A549 (cell line): ENCODE measurements around the gene LRGUK. TPM values are rescaled to one million over a fixed set of nuclear protein-coding genes. Genes with fewer than 3 reads are reported as not detected.
A peak's percentile ranks its signal among the peaks of the same experiment; 100 is the strongest.

Source experiments
- ATAC-seq, 2 experiments: fragments of 200-7000 bp in 1 of 2; fragments of >200 bp in 1 of 2; cut with Nextera tagmentation in 1 of 2; cut with Tn5 transposase in 1 of 2; 3 replicates each; pipeline versions ENCODE4 v1.8.0 to v1.9.1; 2018 to 2020; ENCODE audit warnings: mild to moderate bottlenecking in 1 of 2, moderate library complexity in 1 of 2
- CTCF ChIA-PET: fragments of 300-600 bp; sonication (Branson Sonifier 250); formaldehyde crosslinking; extraction: SDS; loops from one replicate; lab custom pipeline; 2021; ENCODE audit warnings: antibody characterized with exemption, inconsistent platforms; lab: Yijun Ruan, JAX
- POLR2A ChIA-PET: fragments of 350-600 bp; formaldehyde crosslinking; extraction: SDS; loops from one replicate; lab custom pipeline; 2021; ENCODE audit warnings: antibody characterized with exemption, inconsistent platforms; lab: Yijun Ruan, JAX
- DNase-seq, 2 experiments: peaks; one replicate each; pipeline versions ENCODE4 v3.0.0 to v3.0.0-alpha.2; 2011 to 2016; ENCODE audit warnings: low read depth in 1 of 2, low spot score in 1 of 2
- FAIRE-seq: peaks from 2 replicates; lab custom pipeline; 2011; peaks lifted over from hg19 to GRCh38; lab: Jason Lieb, UNC
- H3K27ac ChIP-seq, 2 experiments: fragments of >200 bp; sonication (Bioruptor Twin); formaldehyde crosslinking; 3 replicates each; pipeline ENCODE4 v1.5.1; 2016 to 2017
- H3K4me1 ChIP-seq: fragments of >200 bp; sonication (Bioruptor Twin); formaldehyde crosslinking; 3 replicates; pipeline ENCODE4 v1.6.1; 2016
- H3K4me2 ChIP-seq: fragments of >200 bp; sonication (Bioruptor Twin); formaldehyde crosslinking; 3 replicates; pipeline ENCODE4 v1.6.1; 2016
- H3K4me3 ChIP-seq: fragments of >200 bp; sonication (Bioruptor Twin); formaldehyde crosslinking; 3 replicates; pipeline ENCODE4 v1.5.1; 2016
- H3K9me3 ChIP-seq: fragments of >200 bp; sonication (Bioruptor Twin); formaldehyde crosslinking; 3 replicates; pipeline ENCODE4 v1.6.1; 2016
- EP300 ChIP-seq, 2 experiments: fragments of >200 bp; sonication (Bioruptor Twin); formaldehyde crosslinking; IDR thresholded peaks; 2 replicates in 1 of 2; 3 replicates in 1 of 2; pipeline ENCODE4 v1.6.1; 2016 to 2017
- FOSB ChIP-seq: fragments of 250-450 bp; sonication (Bioruptor Pico); IDR thresholded peaks from 2 replicates; pipeline ENCODE4 v1.5.0; 2020; ENCODE audit warnings: mild to moderate bottlenecking, moderate library complexity
- FOXS1 ChIP-seq: fragments of 250-450 bp; sonication (Bioruptor Pico); IDR thresholded peaks from 2 replicates; pipeline ENCODE4 v1.5.0; 2020; ENCODE audit warnings: mild to moderate bottlenecking, moderate library complexity
- JUNB ChIP-seq: fragments of >200 bp; sonication (Bioruptor Twin); formaldehyde crosslinking; IDR thresholded peaks from 2 replicates; pipeline ENCODE4 v1.6.1; 2016
- PHF8 ChIP-seq: fragments of 200-600 bp; sonication (generic); IDR thresholded peaks from 2 replicates; pipeline ENCODE4 v1.6.1; 2016; ENCODE audit warnings: low read depth, mild to moderate bottlenecking, antibody characterized with exemption, moderate library complexity, borderline replicate concordance
- WGBS: methylation state at CpG from one replicate; pipeline ENCODE4 v1.1.6; 2017; ENCODE audit errors: missing lambda C conversion rate; 5-methylcytosine and 5-hydroxymethylcytosine counted together
- polyA plus RNA-seq, 4 experiments: library from polyadenylated mRNA; depleted of rRNA in 3 of 4; stranded (reverse); fragments of >200 nt; fragmentation: RNase III in 1 of 4; extraction: RNeasy Plus Mini Kit Qiagen cat#74134 plus additional on column Dnase treatment in 1 of 4; gene quantifications; 2 replicates in 3 of 4; 3 replicates in 1 of 4; pipeline ENCODE4 v1.2.3, GENCODE V29; 2011 to 2017
- TF ChIP-seq, protein P1 (sequence below): fragments of 250-450 bp; sonication (Bioruptor Pico); IDR thresholded peaks from 2 replicates; pipeline ENCODE4 v1.5.0; 2021; ENCODE audit warnings: mild to moderate bottlenecking, moderate library complexity, borderline replicate concordance
- TF ChIP-seq, protein P2 (sequence below): fragments of 200-600 bp; sonication (generic); IDR thresholded peaks from 2 replicates; pipeline ENCODE4 v1.6.1; 2016; ENCODE audit warnings: antibody characterized with exemption, mild to moderate bottlenecking, moderate library complexity
- TF ChIP-seq, protein P3 (sequence below): IDR thresholded peaks from 2 replicates; pipeline ENCODE4 v1.6.1; 2012; ENCODE audit warnings: low read depth, borderline replicate concordance

Gene LRGUK
- polyA plus RNA-seq, 2 of the 4 experiments (the other 2 are of a cell fraction) = 0.28 to 0.32 TPM

DNA sequence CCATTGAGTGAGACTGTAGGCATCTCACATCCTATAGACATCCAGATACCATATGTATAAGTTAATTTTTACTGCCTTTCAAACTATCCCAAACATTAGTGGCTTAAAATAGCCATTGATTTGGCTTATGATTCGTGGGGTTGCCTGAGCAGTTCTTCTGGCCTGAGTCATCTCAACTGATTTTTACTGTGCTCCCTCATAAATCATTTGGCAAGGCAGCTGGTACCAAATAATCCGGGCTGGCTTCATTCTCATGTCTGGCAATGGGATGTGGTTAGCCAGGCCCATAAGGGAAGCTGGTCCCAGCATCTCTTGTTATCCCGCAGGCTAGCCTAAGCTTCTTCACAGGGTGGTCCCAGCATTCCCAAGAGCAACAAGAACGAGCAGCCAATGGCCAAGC is 6.7 kb upstream of the LRGUK start:
- ChIA-PET CTCF (interaction anchor here (1.0 to 2.4 kb wide), 2 partner anchors 12 to 20 kb away, joined by 4 to 10 read pairs; no protein-coding TSS in a partner anchor), POLR2A (no interaction called here)
- Histone ChIP-seq H3K9me3 (no peaks in the 10 kb centered on the region), H3K4me2 (no peak overlapping the region), H3K4me3 (no peak overlapping the region)
- ATAC-seq = no peak
- DNase-seq = no peak
- TF ChIP-seq EP300 (IDR thresholded peaks at IDR 0.05) = no peak
- TF ChIP-seq FOSB = no peak
- no peak for TF ChIP-seq FOXS1 (CRISPR knock-in tag)
- no peak for TF ChIP-seq PHF8
- TF ChIP-seq, protein P1, sequence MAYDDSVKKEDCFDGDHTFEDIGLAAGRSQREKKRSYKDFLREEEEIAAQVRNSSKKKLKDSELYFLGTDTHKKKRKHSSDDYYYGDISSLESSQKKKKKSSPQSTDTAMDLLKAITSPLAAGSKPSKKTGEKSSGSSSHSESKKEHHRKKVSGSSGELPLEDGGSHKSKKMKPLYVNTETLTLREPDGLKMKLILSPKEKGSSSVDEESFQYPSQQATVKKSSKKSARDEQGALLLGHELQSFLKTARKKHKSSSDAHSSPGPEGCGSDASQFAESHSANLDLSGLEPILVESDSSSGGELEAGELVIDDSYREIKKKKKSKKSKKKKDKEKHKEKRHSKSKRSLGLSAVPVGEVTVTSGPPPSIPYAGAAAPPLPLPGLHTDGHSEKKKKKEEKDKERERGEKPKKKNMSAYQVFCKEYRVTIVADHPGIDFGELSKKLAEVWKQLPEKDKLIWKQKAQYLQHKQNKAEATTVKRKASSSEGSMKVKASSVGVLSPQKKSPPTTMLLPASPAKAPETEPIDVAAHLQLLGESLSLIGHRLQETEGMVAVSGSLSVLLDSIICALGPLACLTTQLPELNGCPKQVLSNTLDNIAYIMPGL (CRISPR knock-in tag) = no peak
- TF ChIP-seq, all 56 proteins: peak for 0
- no peak for FAIRE-seq
- Histone ChIP-seq H3K27ac (no peak overlapping the region), H3K4me1 (no peaks in the 10 kb centered on the region)
- 28% methylated on average over 4 of the region's 4 CpGs for WGBS

DNA sequence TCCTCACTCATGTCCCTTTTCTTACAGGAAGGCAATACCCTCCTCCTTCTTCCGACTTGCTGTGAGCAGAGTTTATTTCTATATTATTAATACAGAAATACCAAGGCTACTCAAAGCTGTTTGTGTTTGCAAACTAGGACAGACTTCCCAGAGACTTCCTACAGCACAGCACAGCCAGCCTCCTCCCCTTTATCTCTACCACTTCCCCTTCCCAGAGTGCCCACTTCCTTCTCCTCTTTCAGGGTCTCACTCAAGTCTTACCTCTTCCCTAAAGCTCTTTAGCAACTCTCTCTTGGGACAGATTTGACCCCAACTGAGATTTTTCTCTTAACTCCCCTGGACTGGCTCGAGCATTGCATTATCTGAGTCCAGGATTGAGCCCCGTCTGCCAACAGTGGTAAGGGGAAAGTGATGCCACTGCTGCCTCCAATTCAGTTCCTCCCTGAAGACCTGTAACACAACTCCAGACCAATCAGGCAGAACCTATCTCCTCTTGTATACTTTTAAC is 5.5 kb upstream of the LRGUK start:
- Histone ChIP-seq H3K9me3 (no peaks in the 10 kb centered on the region), H3K4me1 (0 out of 3 replicates have a peak, but pooled peaks cover 2% of the 10 kb centered on the region), H3K4me2 (no peak overlapping the region), H3K27ac (no peak overlapping the region), H3K4me3 (no peak overlapping the region)
- DNase-seq = no peak
- POLR2A ChIA-PET = no interaction called here
- CTCF ChIA-PET = interaction anchor here (2.4 kb wide), 1 partner anchor 19 kb away, joined by 10 read pairs; no protein-coding TSS in a partner anchor
- FAIRE-seq = no peak
- no peak; a peak in 1 of 6 replicates for ATAC-seq
- TF ChIP-seq, protein P2, sequence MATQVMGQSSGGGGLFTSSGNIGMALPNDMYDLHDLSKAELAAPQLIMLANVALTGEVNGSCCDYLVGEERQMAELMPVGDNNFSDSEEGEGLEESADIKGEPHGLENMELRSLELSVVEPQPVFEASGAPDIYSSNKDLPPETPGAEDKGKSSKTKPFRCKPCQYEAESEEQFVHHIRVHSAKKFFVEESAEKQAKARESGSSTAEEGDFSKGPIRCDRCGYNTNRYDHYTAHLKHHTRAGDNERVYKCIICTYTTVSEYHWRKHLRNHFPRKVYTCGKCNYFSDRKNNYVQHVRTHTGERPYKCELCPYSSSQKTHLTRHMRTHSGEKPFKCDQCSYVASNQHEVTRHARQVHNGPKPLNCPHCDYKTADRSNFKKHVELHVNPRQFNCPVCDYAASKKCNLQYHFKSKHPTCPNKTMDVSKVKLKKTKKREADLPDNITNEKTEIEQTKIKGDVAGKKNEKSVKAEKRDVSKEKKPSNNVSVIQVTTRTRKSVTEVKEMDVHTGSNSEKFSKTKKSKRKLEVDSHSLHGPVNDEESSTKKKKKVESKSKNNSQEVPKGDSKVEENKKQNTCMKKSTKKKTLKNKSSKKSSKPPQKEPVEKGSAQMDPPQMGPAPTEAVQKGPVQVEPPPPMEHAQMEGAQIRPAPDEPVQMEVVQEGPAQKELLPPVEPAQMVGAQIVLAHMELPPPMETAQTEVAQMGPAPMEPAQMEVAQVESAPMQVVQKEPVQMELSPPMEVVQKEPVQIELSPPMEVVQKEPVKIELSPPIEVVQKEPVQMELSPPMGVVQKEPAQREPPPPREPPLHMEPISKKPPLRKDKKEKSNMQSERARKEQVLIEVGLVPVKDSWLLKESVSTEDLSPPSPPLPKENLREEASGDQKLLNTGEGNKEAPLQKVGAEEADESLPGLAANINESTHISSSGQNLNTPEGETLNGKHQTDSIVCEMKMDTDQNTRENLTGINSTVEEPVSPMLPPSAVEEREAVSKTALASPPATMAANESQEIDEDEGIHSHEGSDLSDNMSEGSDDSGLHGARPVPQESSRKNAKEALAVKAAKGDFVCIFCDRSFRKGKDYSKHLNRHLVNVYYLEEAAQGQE = no peak
- TF ChIP-seq, protein P3, sequence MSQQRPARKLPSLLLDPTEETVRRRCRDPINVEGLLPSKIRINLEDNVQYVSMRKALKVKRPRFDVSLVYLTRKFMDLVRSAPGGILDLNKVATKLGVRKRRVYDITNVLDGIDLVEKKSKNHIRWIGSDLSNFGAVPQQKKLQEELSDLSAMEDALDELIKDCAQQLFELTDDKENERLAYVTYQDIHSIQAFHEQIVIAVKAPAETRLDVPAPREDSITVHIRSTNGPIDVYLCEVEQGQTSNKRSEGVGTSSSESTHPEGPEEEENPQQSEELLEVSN = no peak
- TF ChIP-seq, protein P1 (CRISPR knock-in tag) = no peak
- TF ChIP-seq EP300 (IDR thresholded peaks at IDR 0.05) = no peak
- 17% methylated on average over 3 of the region's 3 CpGs for WGBS

DNA sequence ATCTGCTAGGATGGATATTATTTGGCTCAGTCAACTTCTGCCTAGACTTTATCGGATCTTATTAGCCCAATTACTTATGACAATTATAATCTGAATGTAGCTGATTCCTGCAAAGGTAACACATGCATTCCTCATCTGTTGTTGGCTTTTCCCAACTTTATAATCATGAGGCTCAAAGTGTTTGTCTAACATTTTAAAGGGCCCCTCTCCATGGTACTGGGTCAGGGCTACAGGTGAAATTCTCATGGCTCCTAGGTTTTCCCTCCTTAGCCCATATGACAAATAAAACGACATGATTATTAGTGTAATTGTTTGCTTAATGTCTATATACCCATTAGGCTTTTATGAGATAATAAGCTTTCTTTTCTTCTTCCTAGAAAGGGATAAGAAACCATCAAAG is 4.2 kb upstream of the LRGUK start:
- Histone ChIP-seq H3K4me2 (no peak overlapping the region), H3K4me3 (no peak overlapping the region), H3K9me3 (no peaks in the 10 kb centered on the region), H3K27ac (no peak overlapping the region), H3K4me1 (peaks cover 6% of the 10 kb centered on the region; the same call in 1 of the 3 replicates)
- POLR2A ChIA-PET = no interaction called here
- CTCF ChIA-PET = no interaction called here
- DNase-seq = no peak
- ATAC-seq = no peak
- TF ChIP-seq JUNB = no peak
- TF ChIP-seq, protein P2 = peak; percentile 48; the same call in 1 of the 2 replicates
- FAIRE-seq = no peak
- WGBS = 27% methylated on average over 2 of the region's 2 CpGs
